Thyroid gland (tissue), 4 donors: Measurements from ENCODE around the gene MGAT5B.

Experiments
- CTCF ChIP-seq, 6 experiments: fragments of 200-600 bp in 3 of 6; fragments of 450-650 bp in 3 of 6; sonication (generic) in 3 of 6; IDR thresholded peaks; one replicate each; pipeline ENCODE4 v1.5.1; 2016 to 2019; ENCODE audit warnings: antibody characterized with exemption in 6 of 6, mild to moderate bottlenecking in 2 of 6, inconsistent platforms in 1 of 6, moderate library complexity in 1 of 6
- POLR2A ChIP-seq, 2 donors: fragments of 450-650 bp; IDR thresholded peaks; one replicate each; pipeline ENCODE4 v1.6.1; 2017; ENCODE audit warnings: antibody characterized with exemption in 2 of 2, mild to moderate bottlenecking in 2 of 2, moderate library complexity in 1 of 2

DNA sequence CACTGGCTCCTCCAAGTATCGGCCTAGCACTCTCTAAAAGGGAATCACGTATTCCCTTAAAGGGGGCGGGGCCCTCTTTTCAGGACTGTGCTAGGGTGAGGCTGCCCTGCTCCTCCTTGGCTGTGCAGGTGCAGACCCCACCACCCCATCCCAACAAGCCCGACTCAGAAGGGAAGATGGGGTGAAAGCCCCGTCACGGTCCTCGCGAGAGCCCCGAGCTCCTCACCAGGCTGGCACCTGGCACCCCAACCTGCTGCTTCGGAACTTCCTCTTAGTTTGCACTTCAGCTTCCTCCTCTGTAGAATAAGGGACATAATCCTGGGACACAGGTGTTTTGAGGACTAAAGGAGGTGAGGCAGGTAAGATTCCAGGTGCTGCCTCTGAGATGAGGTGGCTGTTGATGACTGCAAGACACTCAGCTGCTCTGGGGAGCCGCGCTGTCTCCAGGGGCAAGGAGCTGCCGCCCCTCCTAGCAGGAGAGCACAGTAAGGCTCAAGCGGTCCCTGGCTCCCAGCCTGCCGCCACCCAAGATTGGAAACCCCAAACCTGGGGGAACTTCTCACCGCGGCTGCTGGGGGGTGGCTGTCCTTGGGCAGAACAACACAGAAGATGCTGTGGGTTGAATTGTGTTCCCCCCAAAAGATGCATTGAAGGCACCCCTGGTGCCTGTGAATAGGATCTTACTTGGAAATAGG is 88.8 kb downstream of the MGAT5B start:
- TF ChIP-seq CTCF (IDR thresholded peaks at IDR 0.05) (no peak), POLR2A (IDR thresholded peaks at IDR 0.05) (no peak)
